ENCODE measurements around the gene ZCCHC2. TPM values are rescaled to one million over a fixed set of nuclear protein-coding genes. Genes with fewer than 3 reads are reported as not detected.

The ZCCHC2 gene
- total RNA-seq = 10 to 100 TPM; 16.0 to 22.0 TPM

DNA sequence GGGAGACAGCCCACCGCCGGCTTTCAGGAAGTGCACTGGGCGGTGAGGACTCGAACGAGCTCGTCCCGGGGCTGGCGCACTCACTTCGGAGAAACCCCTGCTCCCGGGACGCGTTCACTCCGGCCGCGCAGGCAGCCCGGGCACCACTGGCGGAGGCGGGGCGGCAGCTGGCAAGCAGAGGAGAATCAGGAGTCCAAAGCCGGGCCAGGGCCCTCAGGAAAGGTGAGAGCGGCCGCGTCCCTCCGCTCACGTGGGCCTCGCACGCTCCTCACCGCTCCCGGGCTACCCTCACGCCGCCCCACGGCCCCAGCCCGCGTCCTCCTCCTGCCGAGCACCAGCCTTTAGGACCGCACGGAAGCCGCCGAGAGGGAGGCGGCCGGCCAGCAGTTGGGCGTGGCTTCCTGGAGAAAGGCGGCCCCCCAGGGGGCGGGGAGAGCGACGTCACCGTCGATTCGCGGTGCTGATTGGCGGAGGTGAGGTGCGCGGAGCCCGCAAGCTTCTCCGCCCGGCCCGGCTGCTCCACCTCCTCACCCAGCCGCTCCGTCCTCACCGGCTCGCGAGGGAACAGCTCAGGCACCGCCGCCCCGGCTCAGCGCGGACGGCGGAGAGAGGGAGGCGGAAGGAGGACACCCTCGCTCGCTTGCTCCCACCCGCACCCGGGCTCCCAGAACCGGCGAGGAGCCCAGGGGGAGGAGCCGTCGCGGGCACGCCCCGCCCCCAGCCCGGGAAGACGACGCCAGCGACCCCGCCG, at the start of gene ZCCHC2:
Gene ZCCHC2, plus strand, starts transcription at position 522 of the 751 bp plus-strand sequence. CDS start 400 bp downstream, outside the sequence.

Other genes starting within 250 kb of the ZCCHC2 start
- gene TNFRSF11A, start 197.7 kb upstream of the ZCCHC2 start, total RNA-seq = 1 to 10 TPM in 1 of 2 donors, under 1 TPM in 1; 0.34 to 1.7 TPM
- gene PHLPP1, start 192.5 kb downstream of the ZCCHC2 start, total RNA-seq = 10 to 100 TPM; 37.0 to 55.4 TPM